H9 (cell line): ENCODE measurements around the gene CORO7. TPM values are rescaled to one million over a fixed set of nuclear protein-coding genes. Genes with fewer than 3 reads are reported as not detected.

ENCODE experiments used
- DNase-seq: peaks from one replicate; pipeline ENCODE4 v3.0.0-alpha.2; 2017
- H2AFZ ChIP-seq: one replicate; pipeline ENCODE4 v1.6.1; 2013; ENCODE audit warnings: mild to moderate bottlenecking, low read length, control low read depth, moderate library complexity
- H2AK5ac ChIP-seq: 2 replicates; pipeline ENCODE4 v1.6.1; 2013; ENCODE audit warnings: low read length, control low read depth, mixed read lengths; ENCODE audit not compliant: insufficient read length
- H2BK120ac ChIP-seq: one replicate; pipeline ENCODE4 v1.6.1; 2013; ENCODE audit warnings: low read depth, mild to moderate bottlenecking, low read length, control low read depth, inconsistent platforms; ENCODE audit not compliant: poor library complexity, severe bottlenecking
- H2BK12ac ChIP-seq: 2 replicates; pipeline ENCODE4 v1.6.1; 2013; ENCODE audit warnings: low read length, control low read depth, mixed read lengths, low read depth; ENCODE audit not compliant: insufficient read length
- H2BK15ac ChIP-seq: 2 replicates; pipeline ENCODE4 v1.6.1; 2013; ENCODE audit warnings: low read depth, low read length, control low read depth
- H2BK20ac ChIP-seq: one replicate; pipeline ENCODE4 v1.6.1; 2013; ENCODE audit warnings: low read depth, mild to moderate bottlenecking, low read length, control low read depth, inconsistent platforms; ENCODE audit not compliant: poor library complexity, severe bottlenecking
- H2BK5ac ChIP-seq: 2 replicates; pipeline ENCODE4 v1.6.1; 2013; ENCODE audit warnings: low read length, control low read depth, mixed read lengths; ENCODE audit not compliant: insufficient read length
- H3K14ac ChIP-seq: 2 replicates; pipeline ENCODE4 v1.6.1; 2013; ENCODE audit warnings: low read length, control low read depth; ENCODE audit not compliant: insufficient read depth
- H3K18ac ChIP-seq: 2 replicates; pipeline ENCODE4 v1.6.1; 2013; ENCODE audit warnings: low read depth, mild to moderate bottlenecking, mixed read lengths, low read length, control low read depth; ENCODE audit not compliant: insufficient read length
- H3K23ac ChIP-seq: 2 replicates; pipeline ENCODE4 v1.6.1; 2013; ENCODE audit warnings: low read length, control low read depth, mixed read lengths, low read depth; ENCODE audit not compliant: insufficient read length
- H3K23me2 ChIP-seq: 2 replicates; pipeline ENCODE4 v1.6.1; 2013; ENCODE audit warnings: low read depth, mild to moderate bottlenecking, mixed read lengths, low read length, control low read depth; ENCODE audit not compliant: insufficient read length, poor library complexity, severe bottlenecking
- H3K27ac ChIP-seq: 2 replicates; pipeline ENCODE4 v1.5.1; 2013; ENCODE audit warnings: low read length, control low read depth, mixed read lengths, low read depth; ENCODE audit not compliant: insufficient read length
- H3K27me3 ChIP-seq: 2 replicates; pipeline ENCODE4 v1.6.1; 2013; ENCODE audit warnings: low read length, control low read depth, inconsistent platforms; ENCODE audit not compliant: insufficient read depth
- H3K4ac ChIP-seq: 2 replicates; pipeline ENCODE4 v1.6.1; 2013; ENCODE audit warnings: low read depth, mild to moderate bottlenecking, control low read depth, inconsistent platforms, low read length, moderate library complexity
- H3K4me1 ChIP-seq: 2 replicates; pipeline ENCODE4 v1.6.1; 2013; ENCODE audit warnings: low read length, control low read depth, inconsistent platforms; ENCODE audit not compliant: insufficient read depth
- H3K4me2 ChIP-seq: 2 replicates; pipeline ENCODE4 v1.6.1; 2013; ENCODE audit warnings: low read length, control low read depth, mixed read lengths; ENCODE audit not compliant: insufficient read length, insufficient read depth
- H3K56ac ChIP-seq: 2 replicates; pipeline ENCODE4 v1.6.1; 2013; ENCODE audit warnings: low read depth, mild to moderate bottlenecking, mixed read lengths, low read length, control low read depth; ENCODE audit not compliant: insufficient read length
- H3K79me1 ChIP-seq: 2 replicates; pipeline ENCODE4 v1.6.1; 2013; ENCODE audit warnings: low read depth, mild to moderate bottlenecking, moderate library complexity, low read length, control low read depth, inconsistent platforms; ENCODE audit not compliant: insufficient read depth, poor library complexity, severe bottlenecking
- H3K79me2 ChIP-seq: 2 replicates; pipeline ENCODE4 v1.6.1; 2013; ENCODE audit warnings: low read length, control low read depth, inconsistent platforms; ENCODE audit not compliant: insufficient read depth
- H3K9ac ChIP-seq: 2 replicates; pipeline ENCODE4 v1.6.1; 2013; ENCODE audit warnings: low read length, control low read depth, mixed read lengths; ENCODE audit not compliant: insufficient read length; ENCODE audit errors: extremely low read depth
- H3K9me3 ChIP-seq: one replicate; pipeline ENCODE4 v1.6.1; 2013; ENCODE audit warnings: low read depth, low read length, inconsistent platforms; ENCODE audit not compliant: control insufficient read depth
- H3T11ph ChIP-seq: one replicate; pipeline ENCODE4 v1.6.1; 2013; ENCODE audit warnings: mild to moderate bottlenecking, low read length, control low read depth, inconsistent platforms
- H4K20me1 ChIP-seq: one replicate; pipeline ENCODE4 v1.6.1; 2013; ENCODE audit not compliant: control insufficient read depth, insufficient read length, insufficient read depth
- H4K5ac ChIP-seq: 2 replicates; pipeline ENCODE4 v1.6.1; 2013; ENCODE audit warnings: low read depth, mild to moderate bottlenecking, mixed read lengths, low read length, control low read depth; ENCODE audit not compliant: insufficient read length
- H4K8ac ChIP-seq: replicated peaks from 2 replicates; pipeline ENCODE4 v1.6.1; 2013; ENCODE audit warnings: low read length, control low read depth, mixed read lengths, low read depth; ENCODE audit not compliant: insufficient read length
- H4K91ac ChIP-seq: 2 replicates; pipeline ENCODE4 v1.6.1; 2013; ENCODE audit warnings: low read depth, mild to moderate bottlenecking, moderate library complexity, mixed read lengths, low read length, control low read depth; ENCODE audit not compliant: insufficient read length
- H3K27ac Mint-ChIP-seq, 3 experiments: 2 replicates in 2 of 3; 3 replicates in 1 of 3; pipeline ENCODE4 v1.8.0; 2020 to 2021; ENCODE audit warnings: mixed read lengths in 3 of 3, mild to moderate bottlenecking in 1 of 3, moderate library complexity in 1 of 3
- H3K27me3 Mint-ChIP-seq: 2 replicates; pipeline ENCODE4 v1.8.0; 2021; ENCODE audit warnings: low read depth, mild to moderate bottlenecking, moderate library complexity, mixed read lengths
- H3K36me3 Mint-ChIP-seq, 3 experiments: 2 replicates in 2 of 3; 3 replicates in 1 of 3; pipeline ENCODE4 v1.8.0; 2020 to 2021; ENCODE audit warnings: low read depth in 3 of 3, mixed read lengths in 3 of 3; ENCODE audit not compliant: insufficient read depth in 1 of 3
- H3K4me1 Mint-ChIP-seq, 2 experiments: 2 replicates each; pipeline ENCODE4 v1.8.0; 2020; ENCODE audit warnings: mixed read lengths in 2 of 2
- H3K4me3 Mint-ChIP-seq, 2 experiments: 2 replicates in 1 of 2; 3 replicates in 1 of 2; pipeline ENCODE4 v1.8.0; 2020 to 2021; ENCODE audit warnings: mild to moderate bottlenecking in 2 of 2, mixed read lengths in 2 of 2, moderate library complexity in 1 of 2
- H3K9me3 Mint-ChIP-seq, 2 experiments: 2 replicates in 1 of 2; 3 replicates in 1 of 2; pipeline ENCODE4 v1.8.0; 2020; ENCODE audit warnings: mild to moderate bottlenecking in 2 of 2, mixed read lengths in 2 of 2, moderate library complexity in 1 of 2
- CTCF ChIP-seq: fragments of 200-600 bp; sonication (generic); conservative IDR thresholded peaks from 3 replicates; pipeline ENCODE4 v1.8.0; 2021; ENCODE audit warnings: antibody characterized with exemption, mild to moderate bottlenecking
- WGBS: extraction: QIAGEN DNeasy Blood & Tissue Kit; methylation state at CpG from one replicate; pipeline ENCODE4 v1.1.7; 2013; ENCODE audit warnings: missing lambda C conversion rate, low lambda C conversion rate, mixed read lengths; ENCODE audit not compliant: insufficient read length; ENCODE audit errors: extremely low coverage; 5-methylcytosine and 5-hydroxymethylcytosine counted together
- total RNA-seq: library from RNA; stranded (reverse); gene quantifications from 2 replicates; pipeline ENCODE4 v1.2.1, GENCODE V29; 2021

CORO7 gene
- total RNA-seq, 1 experiment from 2014 or later, result 38.4 TPM

GRCh38 chr16:4389051-4389955, 27.1 kb downstream of the CORO7 start:
- WGBS, result no CpG with 5 or more reads among the region's 27 CpGs
- no peak overlapping the region for H2AK5ac ChIP-seq
- no peak for DNase-seq
- Mint-ChIP-seq H3K4me3 (peak overlapping the region in 1 of 2 experiments; percentile 44; a peak in 2 of 5 replicates), H3K27ac (peak overlapping the region; percentile 37 to 85 (median 83); a peak in 4 of 7 replicates), H3K9me3 (no peaks in the 10 kb centered on the region), H3K36me3 (peaks cover 0 to 5% (median 4%) of the 10 kb centered on the region in 3 experiments; a peak in 3 of 7 replicates), H3K4me1 (peaks cover 41 to 47% of the 10 kb centered on the region in 2 experiments), H3K27me3 (no peaks in the 10 kb centered on the region)
- no peak overlapping the region for H3K4me2 ChIP-seq
- H3K27ac ChIP-seq, result no peak overlapping the region
- H2AFZ ChIP-seq, result no peak overlapping the region
- H2BK120ac ChIP-seq, result no peak overlapping the region
- no peak overlapping the region for H3K23ac ChIP-seq
- no peaks in the 10 kb centered on the region for H3K79me2 ChIP-seq
- no peaks in the 10 kb centered on the region for H3K23me2 ChIP-seq
- H3K4me1 ChIP-seq, result peaks cover 5% of the 10 kb centered on the region; the same call in 1 of the 2 replicates
- no peak overlapping the region for H3T11ph ChIP-seq
- H3K9me3 ChIP-seq, result no peaks in the 10 kb centered on the region
- H2BK20ac ChIP-seq, result no peak overlapping the region
- no peak overlapping the region for H4K5ac ChIP-seq
- no peak for TF ChIP-seq CTCF
- H3K4ac ChIP-seq, result no peak overlapping the region
- H3K56ac ChIP-seq, result no peak overlapping the region
- no peaks in the 10 kb centered on the region for H3K79me1 ChIP-seq
- H3K27me3 ChIP-seq, result no peaks in the 10 kb centered on the region
- no peak overlapping the region for H2BK5ac ChIP-seq
- H3K14ac ChIP-seq, result peak overlapping the region; percentile 59
- H4K20me1 ChIP-seq, result no peaks in the 10 kb centered on the region
- no peak overlapping the region for H4K8ac ChIP-seq
- H2BK12ac ChIP-seq, result no peak overlapping the region
- H3K9ac ChIP-seq, result no peak overlapping the region
- no peak overlapping the region for H2BK15ac ChIP-seq
- peak overlapping the region; percentile 39 for H3K18ac ChIP-seq
- H4K91ac ChIP-seq, result peak overlapping the region; percentile 64
